DMS 273 treated with DMSO at 0.1 percent for 48 hours (cell line): ENCODE measurements around the gene IFNGR2.
"Not testable (repeated sequence)": the region's sequence is repeated elsewhere in the genome, so short reads cannot be mapped to it uniquely, and the experiment has no call there.

Experiments used
- DNase-seq: peaks from one replicate; lab custom pipeline; 2025; lab: John Stamatoyannopoulos, UW

Gene IFNGR2

DNA sequence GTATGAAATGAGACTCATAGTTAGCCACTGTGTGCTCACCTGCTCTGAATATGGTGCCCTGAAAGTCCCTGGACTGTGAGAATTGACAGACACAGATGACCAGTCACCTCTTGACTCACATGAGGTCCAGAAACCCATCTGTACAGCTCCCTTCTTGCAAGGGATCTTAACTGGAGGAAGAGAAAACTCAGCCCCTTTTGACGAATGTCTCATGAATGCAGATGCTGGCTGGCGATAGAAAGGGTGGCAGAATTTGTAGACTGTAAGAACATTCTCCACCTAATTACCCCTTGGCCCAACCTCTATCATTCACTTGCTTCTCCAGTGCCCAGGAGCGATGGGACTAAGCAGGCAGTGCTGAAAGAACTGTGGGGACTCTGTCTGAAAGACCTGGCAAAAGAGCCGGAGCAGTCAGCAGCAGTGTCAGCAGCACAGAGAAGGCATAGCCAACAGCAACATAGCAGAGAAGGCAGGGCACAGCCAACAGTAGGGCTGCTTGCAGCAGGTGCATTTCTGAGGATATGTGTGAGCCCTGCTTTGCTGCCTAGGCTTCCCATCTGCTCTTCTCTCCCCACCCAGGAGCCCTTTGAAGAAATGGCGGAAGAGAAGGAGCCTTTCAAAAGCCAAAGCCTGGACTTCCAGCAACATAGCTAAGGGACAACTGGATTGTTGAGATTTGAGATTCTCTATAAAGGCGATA, 25.8 kb upstream of the IFNGR2 start:
- DNase-seq: no peak

DNA sequence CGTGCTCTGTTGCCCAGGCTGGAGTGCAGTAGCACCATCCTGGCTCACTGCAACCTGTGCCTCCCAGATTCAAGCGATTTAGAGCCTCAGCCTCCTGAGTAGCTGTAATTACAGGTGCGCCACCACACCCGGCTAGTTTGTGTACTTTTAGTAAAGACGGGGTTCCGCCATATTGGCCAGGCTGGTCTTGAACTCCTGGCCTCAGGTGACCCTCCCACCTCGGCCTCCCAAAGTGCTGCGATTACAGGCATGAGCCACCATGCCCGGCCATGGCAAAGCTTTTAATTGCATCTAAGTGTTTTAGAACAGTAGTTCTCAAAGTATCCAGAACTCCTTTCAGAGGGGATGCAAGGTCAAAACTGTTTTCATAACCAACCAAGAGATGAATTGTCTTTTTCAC, 25.1 kb upstream of the IFNGR2 start:
- no peak for DNase-seq

DNA sequence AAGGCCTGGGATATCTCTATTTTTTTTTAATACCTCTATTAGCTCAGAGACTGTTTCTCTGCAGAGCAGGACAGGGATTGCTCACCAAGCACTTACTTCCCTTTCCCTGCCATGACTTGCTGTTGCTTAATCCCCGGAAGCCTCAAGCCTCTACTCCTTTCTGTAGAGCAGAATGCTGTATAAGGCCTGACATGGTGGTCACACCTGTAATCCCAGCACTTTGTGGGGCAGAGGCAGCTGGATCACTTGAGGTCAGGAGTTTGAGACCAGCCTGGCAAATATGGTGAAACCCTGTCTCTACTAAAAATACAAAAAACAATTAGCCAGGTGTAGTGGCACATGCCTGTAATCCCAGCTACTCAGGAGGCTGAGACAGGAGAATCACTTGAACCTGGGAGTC, 23.3 kb upstream of the IFNGR2 start:
- not testable (repeated sequence) for DNase-seq

DNA sequence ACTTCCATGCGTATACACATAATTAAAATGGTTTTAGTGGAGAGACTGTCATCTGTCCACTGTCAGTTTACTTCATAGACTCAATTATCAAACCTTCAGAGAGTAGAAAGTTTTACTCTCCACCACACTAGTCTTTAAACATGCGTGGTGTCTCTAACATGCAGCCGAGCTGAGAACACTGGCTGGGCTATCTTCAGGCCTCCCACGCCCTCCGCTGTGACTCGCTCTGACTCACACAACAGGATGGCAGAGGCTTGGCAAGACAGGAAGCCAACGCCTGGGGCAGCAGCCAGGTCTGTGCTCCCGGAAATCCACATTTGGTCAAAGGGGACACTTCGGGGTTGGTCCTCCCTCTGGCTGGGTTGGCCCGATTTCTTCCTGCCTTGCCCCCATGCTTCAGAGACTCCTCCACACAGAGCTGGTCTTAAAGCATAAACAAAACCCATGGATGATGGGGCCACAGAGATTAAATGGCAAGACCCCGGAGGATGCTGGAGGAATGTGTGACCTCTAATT, 22.7 kb upstream of the IFNGR2 start:
- DNase-seq: peak; percentile 13

DNA sequence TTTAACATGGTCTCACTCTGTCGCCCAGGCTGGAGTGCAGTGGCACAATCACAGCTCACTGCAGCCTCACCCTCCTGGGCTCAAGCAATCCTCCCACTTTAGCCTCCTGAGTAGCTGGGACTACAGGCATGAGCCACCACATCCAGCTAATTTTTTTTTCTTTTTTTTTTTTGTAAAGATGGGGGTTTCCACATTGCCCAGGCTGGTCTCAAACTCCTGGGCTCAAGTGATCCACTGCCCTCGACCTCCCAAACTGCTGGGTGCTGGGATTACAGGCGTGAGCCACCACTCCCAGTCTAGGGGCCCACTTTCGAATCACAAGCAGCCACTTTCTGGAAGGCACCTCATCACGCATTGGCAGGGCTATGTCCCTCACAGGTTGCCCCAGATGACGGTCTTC, 21.8 kb upstream of the IFNGR2 start:
- DNase-seq: not testable (repeated sequence)

DNA sequence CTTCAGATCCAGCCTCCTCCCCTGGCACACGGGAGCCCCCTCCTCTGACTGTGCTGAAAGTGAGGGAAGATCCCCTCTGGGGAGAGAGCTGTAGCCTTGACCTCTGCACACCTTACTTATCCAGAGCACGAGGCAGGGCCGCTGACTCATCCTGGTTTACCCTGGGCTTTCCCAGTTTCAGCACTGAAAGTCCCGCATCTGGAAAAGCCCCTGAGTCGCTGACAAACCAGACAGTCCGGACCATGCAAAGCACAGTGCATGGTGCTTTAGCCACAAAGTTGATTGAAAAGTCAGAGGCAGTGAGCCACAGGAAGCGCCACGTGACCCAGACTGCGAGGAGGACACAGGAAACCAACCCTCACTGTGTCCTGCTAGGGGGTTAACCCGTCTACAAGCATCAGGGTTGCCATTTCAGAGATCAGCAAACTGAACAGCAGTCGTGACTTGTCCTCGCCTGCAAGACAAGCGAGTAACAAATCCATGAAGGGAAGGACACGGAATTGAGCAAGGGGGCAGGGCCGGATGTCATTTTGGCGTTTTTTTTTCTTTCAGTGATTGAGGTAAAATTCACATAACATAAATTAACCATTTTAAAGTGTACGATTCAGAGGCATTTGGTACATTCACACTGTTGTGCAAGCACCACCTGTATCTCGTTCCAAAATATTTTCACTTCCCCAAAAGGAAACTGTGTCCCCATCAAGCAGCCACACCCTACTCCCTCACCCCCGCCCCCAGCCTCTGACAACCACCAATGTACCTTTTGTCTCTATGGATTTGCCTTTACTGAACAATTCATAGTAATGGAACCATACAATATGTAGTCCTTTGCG, 19.9 kb upstream of the IFNGR2 start:
- no peak for DNase-seq

DNA sequence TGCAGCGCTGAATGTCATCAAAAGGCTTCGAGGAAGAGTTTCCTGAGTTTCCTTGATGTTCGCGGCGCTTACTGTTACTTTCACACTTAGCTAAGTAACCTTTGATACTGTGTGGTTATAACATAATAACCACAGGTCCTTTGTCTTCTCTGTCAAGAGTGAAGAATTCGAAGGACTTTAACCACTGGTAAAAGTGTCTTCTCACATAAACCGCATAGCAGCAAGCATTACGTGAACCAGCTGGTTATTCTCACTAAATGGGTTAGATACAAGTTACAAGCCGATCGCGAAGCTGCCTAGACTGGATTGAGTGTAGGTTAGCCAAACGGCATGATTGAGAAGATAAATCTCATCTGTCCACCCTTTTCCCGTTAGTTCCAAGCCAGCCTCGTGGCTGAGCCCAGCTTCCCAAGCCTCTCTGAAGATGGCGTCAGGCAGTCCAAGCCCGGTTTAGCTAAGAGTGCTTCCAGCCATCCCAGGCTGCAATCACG, 18.3 kb upstream of the IFNGR2 start:
- DNase-seq: no peak

DNA sequence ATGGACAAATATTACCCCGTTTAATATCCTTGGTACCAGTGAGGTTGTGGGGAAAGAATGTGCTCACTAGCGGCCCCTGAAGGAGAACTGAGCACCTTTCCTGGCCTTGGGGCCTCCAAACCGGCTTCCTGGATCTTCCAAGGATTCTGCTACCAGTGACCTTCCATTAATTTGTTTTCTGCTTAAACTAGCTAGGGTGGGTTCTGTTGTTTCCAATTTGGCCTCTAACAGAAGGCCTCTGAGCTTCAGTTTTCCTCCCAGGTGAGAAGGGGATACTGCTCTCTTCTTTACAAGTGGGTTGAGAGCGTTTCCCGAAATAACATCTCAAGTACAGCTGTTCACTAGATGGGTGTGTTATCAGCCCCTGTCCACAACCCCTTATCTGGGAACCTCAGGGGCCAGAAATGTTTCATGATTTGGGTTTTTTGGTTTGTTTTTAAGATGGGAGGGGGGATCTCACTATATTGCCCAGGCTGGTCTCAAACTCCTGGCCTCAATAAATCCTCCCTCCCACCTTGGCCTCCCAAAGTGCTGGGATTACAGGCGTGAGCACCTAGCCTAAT, 16.9 kb upstream of the IFNGR2 start:
- no peak for DNase-seq

DNA sequence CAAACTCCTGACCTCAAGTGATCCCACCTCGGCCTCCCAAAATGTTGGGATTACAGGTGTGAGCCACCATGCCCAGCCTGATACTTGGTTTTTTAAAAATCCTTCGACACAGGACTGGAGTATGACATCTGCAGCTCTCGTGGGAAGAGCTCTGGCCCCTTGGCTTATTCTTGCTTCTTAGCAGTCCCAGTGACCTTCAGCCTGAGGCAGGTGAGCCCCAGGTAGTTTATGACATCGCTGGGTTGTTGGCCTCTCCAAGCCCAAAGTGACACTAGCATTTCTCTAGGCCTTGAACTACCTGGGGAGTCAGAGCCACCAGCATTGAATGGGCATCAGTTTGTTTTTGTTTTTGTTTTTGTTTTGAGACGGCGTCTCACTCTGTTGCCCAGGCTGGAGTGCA, 15.9 kb upstream of the IFNGR2 start:
- DNase-seq: no peak

DNA sequence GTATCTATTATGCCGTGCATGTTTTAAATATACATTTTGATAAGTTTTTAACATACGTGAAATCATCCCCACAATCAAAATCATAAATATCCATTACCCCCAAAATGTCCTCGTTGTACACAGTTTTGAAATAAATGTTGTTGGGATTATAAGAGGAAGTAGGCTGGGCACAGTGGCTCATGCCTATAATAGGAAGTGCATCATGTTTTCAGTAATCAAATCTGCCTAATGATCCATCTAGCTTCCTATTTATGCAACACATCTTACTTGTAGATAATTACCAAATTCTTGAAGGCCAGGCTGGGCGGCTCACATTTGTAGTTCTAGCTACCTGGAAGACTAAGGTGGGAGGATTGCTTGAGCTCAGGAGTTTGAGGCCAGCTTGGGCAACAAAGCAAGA, 15.0 kb upstream of the IFNGR2 start:
- no peak for DNase-seq

DNA sequence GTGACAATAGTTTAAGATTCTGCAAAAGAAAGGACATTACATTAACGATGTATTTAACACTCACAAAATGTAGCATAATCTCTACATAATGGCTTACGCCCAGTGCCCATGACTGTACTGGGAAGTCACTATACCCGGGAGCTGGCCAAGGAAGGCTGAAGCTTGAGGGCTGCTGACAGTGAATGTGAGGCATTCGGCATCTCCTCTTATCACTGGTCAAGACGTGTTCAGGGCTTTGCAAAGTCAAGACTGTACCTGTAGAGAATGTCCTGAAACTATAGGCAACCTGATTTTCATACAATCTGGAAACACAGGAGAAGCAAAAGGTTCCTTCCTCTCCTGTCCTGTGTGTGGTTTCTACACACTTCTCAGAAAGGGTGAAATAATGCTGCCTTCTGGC, 12.7 kb upstream of the IFNGR2 start:
- no peak for DNase-seq

DNA sequence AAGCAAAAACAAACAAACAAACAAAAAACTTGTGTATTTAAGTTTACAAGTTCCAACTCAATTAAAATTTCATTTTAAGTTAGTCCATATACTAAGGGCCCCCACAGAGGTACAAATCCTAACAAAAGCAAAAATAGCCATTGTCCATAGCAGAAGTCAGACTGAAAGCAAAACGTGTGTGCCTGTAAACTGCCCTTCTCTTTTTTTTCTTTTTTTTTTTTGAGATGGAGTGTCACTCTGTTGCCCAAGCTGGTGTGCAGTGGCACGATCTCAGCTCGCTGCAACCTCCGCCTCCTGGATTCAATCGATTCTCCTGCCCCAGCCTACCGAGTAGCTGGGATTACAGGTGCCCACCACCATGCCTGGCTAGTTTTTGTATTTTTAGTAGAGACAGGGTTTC, 11.6 kb upstream of the IFNGR2 start:
- DNase-seq: no peak

DNA sequence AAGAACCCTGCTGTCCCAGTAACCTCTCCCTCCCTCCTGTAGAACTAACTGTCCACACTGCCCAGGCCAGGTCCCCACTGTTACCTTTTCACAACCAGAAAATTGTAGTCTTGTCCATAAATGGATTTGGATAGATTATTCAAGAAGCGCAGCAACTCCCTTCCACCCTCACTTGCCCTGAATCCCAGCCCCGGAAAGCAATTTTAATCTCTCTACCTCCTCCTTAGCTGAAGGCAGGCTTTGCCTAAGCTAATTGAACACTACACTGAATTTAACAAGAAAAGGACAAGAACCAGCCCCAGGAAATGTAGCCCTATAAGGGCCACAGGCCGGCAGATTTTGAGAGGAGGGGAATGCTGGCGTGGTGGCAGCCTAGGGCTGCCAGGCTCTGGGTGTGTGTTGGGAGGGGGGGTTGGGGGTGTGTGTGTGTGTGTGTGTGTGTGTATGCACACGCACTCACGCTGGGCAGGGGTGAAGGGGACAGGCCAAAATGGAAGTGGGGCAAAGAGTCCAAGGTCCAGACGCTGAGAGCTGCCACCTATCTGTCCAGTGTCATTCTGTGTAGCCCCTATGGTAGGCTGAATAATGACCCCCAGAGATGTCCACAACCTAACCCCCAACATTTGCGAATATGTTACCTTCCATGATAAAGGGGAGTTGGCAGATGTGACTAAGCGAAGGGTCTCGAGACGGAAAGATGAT, 10.8 kb upstream of the IFNGR2 start:
- no peak for DNase-seq

DNA sequence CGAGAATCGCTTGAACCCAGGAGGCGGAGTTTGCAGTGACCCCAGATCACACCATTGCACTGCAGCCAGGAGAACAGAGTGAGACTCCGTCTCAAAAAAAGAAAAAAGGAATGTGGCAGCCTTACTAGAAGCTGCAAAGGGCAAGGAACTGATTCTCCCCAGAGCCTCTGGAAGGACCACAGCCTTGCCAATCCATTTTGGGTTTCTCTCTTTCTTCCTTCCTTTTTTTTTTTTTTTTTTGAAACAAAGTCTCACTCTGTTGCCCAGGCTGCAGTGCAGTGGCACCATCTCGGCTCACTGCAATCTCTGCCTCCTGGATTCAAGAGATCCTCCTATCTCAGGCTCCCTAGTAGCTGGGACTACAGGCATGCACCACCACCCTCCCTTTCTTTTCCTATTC, 9.9 kb upstream of the IFNGR2 start:
- no peak for DNase-seq

DNA sequence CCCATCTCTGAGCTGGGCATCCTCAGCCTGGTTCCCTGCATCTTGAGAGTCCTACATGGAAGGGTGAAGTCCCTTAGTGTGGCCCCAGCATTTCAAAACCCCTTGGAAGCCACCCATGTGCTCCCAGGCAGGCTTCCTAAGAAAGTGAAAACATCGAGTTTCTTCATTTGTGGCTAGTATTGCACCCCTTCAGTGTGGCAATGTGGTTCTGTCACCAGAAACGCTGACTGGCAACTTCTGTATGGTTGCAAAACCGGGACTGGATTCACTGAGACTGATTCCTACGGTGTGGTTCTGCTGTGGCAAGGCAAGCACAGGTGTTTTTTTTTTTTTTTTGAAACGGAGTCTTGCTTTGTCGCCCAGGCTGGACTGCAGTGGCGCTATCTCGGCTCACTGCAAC, 9.0 kb upstream of the IFNGR2 start:
- no peak for DNase-seq

DNA sequence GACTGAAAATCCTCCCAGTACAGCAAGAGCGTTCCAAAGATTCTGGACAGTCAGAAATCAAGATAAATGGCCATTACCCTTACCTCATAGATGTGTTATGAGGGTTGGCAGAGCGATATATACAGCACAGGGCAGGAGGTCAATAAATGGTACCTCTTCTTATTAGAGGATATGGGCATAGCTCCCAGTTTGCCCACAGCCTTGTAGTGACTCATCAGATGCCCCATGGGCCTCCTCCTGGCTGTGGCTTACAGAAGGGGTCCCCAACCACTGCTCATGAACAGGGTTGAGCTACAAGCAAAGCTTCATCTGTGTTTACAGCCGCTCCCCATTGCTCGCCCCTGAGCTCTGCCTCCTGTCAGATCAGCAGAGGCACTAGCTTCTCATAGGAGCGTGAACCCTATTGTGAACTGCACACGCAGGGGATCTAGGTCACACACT, 7.3 kb upstream of the IFNGR2 start:
- DNase-seq: no peak

DNA sequence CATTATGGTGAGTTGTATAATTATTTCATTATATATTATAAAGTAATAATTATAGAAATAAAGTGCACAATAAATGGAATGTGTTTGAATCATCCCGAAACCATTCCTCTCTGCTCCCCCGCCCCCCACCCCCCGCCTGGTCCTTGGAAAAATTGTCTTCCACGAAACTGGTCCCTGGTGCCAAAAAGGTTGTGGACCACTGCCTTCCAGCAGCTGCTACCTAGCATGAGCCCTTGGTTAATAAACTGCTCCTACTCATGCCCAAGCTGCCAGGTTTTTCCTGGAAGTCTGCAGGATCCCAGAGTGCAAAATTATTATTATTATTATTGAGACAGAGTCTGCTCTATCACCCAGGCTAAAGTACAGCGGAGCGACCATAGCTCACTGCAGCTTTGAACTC, 6.8 kb upstream of the IFNGR2 start:
- DNase-seq: no peak

DNA sequence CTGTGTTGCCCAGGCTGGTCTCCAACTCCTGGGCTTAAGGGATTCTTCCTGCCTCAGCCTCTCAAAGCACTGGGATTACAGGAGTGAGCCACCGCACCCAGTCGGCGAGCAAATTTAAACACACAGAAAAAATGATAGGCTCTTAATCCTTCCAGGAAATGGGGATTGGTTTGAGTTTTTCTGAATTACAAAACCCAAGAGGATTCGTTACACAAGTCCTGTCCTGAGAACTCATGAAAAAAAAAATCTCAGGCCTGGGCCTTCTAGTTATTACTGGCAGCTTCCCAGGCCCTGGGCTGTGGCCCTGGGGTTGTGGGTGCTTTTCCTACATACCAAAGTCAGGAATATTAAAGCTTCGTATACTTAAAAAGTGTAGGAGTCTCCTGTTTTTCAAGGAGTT, 6.3 kb upstream of the IFNGR2 start:
- no peak for DNase-seq

DNA sequence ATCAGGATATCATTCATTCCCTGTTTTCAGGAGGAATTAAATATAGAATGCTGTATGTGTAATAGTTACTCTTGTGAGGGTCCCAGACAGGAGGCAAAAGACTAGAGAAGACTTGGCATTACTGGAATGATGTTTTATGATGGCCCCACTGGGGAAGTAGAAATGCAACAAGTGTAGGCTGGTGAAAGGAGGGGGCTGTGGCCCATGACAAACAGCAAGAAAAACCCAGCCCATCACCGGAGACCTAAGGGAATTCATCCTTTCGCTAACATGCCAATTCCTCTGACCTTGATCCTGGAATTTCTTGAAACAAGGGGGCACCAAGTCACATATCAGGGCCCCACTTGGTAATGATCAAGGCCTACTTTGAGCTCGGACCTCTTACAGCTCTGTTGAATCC, 5.5 kb upstream of the IFNGR2 start:
- DNase-seq: no peak

DNA sequence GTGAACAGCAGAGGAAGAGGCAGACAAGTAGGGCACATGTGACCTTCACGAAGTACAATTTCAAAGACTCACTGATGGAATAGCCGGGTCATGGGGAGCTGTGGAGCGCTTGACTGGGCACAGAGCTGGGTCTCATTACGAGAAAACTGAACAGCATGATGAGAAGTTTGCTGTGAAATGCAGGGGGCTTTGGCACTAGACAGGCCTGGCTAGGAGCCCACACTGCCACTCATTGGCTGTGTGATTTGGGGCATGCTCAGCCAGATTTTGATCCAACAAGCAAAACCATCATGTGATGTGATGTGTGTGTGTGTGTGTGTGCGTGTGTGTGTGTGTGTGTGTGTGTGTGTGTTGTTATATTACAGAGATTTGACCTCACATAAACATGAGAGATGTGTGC, 4.9 kb upstream of the IFNGR2 start:
- no peak for DNase-seq

DNA sequence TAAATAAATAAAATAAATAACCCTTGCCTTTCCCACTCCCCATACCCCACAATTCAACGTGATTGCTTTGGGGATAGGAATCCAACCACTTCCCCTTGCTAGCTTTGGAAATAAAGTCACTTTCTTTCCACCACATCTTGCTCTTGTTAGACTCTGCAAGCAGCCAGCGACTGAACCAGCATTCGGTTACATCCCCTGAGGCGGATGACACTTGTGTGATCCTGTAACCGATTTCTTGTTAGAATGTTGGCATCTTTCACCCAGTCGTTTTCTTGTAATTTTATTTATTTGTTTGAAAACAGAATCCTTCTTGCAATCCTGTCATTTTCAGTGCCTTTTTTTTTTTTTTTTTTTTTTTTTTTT, 1.6 kb upstream of the IFNGR2 start:
- no peak for DNase-seq
